RPMI7951 (cell line): ENCODE measurements around the gene AARS2. TPM values are rescaled to one million over a fixed set of nuclear protein-coding genes. Genes with fewer than 3 reads are reported as not detected.
A peak's percentile ranks its signal among the peaks of the same experiment; 100 is the strongest.
"Not testable (repeated sequence)": the region's sequence is repeated elsewhere in the genome, so short reads cannot be mapped to it uniquely, and the experiment has no call there.

Experiments used
- DNase-seq: peaks from one replicate; pipeline ENCODE4 v3.0.0-alpha.2; 2012; ENCODE audit warnings: low read depth
- total RNA-seq: library from RNA; depleted of rRNA; stranded (reverse); fragments of >200 nt; shearing (Covaris generic); gene quantifications from 2 replicates; pipeline ENCODE4 v1.2.3, GENCODE V29; 2014; rRNA removed

The AARS2 gene
- total RNA-seq: 7.1 and 11.5 TPM in 2 replicates

DNA sequence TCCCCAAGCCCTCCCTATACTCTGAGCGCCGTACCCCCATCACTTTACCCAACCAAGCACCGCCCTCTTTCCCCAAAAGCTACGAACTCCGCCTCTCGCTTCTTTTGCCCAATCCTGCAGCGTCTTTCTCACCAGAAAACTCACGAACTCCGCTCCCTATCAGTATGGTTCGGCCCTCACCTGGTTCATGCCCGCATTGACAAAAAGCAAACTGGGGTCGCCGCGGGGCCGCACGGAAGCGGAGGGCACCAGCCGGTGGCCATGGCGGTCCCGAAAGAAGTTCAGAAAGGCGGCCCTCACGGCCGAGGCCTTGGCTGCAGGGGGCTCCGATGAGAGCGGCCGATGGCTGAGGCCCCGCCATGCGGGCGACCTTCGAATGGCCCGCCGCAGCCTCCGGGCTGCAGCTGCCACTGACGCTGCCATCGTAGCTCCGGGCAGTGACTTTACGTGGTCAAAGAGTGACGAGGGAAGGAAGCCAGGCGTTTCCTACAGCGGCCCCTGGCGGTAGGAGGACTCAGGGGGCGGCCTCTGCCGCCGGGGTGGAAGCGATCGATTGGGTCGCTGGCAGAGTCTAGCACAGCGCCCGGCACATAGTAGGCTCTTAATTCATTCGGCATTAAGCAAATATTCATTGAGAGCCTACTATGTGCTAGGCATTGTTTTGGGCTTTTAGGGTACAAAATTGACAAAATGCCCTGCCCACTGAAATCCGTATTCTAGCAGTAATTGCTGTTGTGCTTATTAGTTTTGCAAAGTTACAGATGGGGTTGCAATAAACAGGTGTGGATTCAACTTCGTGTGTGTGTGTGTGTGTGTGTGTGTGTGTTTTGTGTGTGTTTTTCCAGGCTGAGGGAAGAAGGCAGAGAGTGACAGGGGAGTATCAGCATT lies at the start of gene AARS2:
AARS2 (minus strand) TSS at position 447 of the 888 bp plus-strand sequence; CDS start at position 423, 24 bp downstream.
- DNase-seq: peak; percentile 86

DNA sequence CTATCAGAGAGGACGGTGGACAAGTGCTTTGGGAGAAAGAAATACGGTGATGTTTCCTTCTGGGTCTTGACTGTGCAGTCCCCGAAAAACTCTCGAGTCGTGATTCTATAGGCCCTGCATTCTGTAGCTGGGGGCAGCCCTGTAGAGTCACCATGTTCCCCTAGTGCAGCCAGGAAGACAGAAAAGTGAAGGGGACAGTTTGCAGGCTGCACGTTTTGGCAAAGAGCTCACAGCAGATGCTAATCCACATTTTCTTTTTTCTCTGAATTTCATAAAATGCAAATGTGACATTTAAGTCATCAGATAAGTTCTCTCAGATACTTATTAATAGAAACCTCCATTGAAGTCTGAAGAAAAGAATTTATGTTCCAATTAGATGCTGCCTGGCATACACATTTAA lies 48.8 kb upstream of the AARS2 start:
- no peak for DNase-seq

DNA sequence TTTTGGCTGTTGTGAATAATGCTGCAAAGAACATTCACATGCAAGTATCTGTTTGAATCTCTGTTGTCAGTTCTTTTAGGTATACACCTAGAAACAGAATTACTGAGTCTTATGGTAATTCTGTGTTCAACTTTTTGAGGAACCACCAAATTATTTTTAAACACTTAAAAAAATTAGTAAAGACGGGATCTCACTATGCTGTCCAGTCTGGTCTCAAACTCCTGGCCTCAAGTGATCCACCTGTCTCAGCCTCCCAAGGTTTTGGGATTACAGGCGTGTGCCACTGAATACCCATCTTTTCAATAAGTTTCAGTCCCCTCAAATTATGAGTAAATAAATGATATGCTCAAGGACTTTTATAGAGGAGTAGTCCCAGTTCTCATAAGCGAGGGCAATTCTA lies 46.8 kb upstream of the AARS2 start:
- no peak for DNase-seq

DNA sequence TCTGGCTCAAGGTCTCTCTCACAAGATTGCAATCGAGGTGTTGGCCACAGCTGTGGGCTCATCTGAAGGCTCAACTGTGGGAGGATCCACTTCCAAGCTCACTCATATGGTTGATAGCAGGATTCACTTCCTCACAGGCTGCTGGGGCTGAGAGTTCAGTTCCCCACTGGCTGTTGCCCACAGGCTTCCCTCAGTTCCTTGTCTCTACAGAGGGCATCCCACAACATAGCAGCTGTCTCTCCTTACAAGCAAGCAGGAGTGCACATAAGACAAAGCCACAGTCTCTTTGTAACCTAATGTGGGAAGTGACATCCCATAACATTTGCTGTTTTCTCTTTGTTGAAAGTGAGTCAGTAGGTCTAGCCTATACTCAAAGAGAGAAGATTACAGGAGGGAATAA lies 43.3 kb upstream of the AARS2 start:
- DNase-seq: no peak

DNA sequence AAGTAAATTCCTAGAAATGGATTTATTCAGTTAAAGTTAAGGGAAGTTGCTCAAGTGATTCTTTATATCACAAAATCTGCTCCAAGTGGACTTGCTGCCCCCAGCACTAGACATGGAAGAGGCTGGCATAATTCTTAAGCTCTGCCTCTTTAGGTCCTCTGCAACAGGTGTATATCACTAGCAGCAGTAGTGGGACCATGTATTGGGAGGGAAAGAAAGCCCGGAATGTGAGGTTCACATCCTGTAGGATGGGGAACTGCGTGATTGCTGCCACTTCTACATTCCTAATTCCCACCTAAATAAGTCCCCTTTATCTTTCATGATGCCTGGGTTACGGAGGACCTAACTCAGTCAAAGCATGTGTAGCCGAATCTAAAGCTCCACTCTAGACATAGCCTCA lies 42.5 kb upstream of the AARS2 start:
- no peak for DNase-seq

DNA sequence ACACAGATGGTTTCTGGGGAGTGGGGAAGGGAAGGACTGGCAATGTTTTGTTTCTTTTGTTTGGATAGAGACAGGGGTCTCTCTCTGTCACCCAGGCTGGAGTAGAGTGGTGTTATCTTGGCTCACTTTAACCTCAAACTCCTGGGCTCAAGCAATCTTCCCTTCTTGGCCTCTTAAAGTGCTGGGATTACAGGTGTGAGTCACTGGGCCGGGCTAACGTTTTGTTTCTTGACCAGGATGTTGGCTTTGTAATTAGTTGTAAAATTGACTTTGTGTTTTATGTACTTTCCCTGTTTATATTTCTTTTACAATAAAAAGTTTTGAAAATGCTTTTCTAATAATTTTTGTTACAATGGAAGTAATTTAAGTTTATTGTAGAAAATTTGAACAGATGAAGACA lies 40.2 kb upstream of the AARS2 start:
- no peak for DNase-seq

DNA sequence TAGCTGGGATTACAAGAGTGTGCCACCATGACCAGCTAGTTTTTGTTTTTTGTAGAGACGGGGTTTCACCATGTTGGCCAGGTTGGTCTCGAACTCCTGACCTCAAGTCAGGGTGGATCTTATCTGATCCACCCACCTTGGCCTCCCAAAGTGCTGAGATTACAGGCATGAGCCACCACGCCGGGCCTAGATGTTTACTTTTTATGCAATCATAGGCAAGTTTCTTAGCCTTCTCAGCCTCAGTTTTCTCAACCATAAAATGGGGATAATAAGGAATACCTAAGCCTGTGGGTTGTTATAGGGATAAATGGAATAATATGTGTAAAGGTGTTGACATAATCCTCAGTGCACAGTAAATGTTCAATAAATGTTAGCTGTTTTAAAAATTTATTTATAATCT lies 39.1 kb upstream of the AARS2 start:
- DNase-seq: no peak

DNA sequence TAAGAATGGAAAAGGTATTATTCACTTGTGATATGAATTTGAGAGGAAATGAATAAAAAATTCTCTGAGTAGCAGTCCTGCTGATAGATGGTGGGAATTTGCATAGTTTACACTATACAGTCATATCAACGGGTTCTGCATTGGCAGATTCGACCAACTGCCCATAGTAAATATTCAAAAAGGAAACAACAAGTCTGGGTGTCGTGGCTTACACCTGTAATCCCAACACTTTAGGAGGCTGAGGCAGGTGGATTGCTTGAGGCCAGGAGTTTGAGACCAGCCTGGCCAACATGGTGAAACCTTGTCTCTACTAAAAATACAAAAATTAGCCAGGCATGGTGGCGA lies 37.5 kb upstream of the AARS2 start:
- DNase-seq: not testable (repeated sequence)

DNA sequence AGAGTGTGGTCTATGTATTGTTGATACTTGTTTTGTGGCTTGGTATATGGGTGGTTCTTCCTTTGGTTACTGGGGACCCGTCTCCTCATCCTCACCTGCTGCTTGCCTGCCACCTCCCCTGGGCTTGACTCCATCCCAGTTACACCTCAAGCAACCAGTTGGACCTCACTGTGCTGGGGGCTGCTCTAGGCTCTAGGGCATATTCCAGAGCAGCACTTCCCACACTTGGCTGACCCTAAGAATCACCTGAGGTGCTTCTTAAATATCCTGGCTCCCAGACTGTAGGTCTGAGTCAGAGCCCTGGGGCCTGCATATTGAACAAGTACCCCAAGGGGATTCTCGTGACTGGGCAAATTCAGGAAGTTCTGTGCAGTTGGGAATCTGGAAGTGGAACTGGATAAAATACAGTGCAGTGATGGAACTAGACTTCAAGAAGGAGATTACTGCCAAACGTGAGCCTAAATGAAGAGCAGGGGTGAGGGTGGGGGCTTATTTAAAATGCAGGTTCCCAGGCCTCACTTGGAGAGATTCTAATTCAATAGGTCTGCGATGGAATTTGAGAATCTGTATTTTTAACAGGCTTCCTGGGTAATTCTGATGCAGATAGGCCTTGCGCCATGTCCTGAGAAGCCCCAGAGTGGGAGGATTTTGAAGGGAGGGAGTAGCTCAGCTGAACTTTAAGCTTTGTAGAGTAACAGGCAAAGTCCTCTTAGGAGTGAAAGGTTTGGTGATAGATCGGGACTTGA lies 36.9 kb upstream of the AARS2 start:
- peak; percentile 7 for DNase-seq

DNA sequence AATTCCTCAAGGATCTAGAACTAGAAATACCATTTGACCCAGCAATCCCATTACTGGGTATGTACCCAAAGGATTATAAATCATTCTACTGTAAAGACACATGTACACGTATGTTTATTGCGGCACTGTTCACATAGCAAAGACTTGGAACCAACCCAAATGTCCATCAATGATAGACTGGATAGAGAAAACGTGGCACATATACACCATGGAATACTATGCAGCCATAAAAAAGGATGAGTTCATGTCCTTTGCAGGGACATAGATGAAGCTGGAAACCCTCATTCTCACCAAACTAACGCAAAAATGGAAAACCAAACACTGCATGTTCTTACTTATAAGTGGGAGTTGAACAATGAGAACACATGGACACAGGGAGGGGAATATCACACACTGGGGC lies 33.7 kb upstream of the AARS2 start:
- not testable (repeated sequence) for DNase-seq

DNA sequence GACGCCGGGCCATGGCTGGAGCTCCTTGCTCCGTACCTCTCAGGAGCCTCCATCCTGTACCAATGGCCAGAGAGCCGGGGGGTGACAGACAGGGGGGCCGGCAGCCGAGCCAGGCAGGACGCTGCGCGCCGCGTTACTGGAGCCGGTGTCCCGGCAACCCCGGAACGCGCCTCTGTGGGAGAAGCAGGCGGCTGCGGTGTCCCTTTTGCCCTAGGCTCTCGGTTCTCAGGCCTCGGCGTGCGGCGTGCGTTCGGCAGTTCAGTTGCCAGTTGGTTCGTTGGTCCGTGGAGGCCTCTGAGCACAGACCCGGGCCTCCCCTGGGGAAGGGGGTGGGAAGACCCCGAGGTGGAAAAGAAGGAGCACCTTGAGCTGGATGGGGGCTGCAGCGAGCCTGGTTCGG lies 29.3 kb upstream of the AARS2 start, which contains the start of gene SPATS1:
SPATS1 (plus strand) TSS at position 162 of the 400 bp plus-strand sequence. CDS start 446 bp downstream, outside the sequence.
- peak; percentile 5 for DNase-seq

DNA sequence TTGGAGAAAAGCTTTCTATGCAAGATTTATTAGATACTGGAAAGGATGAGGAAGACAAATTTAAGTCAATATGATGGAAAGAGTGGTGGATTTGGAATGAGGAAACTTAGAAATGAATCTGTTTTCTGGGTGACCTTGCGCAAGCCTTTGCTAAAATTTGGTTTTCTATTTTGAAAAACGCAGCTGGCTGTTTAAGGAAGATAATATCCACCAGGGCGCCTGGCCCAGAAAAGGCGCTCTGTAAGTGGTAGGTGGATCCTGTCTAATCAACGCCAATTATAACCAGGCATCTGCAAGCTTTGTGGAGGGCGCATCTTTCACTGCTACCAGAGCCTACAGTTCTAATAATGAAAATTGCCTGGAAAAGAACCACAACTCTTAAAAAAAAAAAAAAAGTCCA lies 28.9 kb upstream of the AARS2 start:
- DNase-seq: no peak

DNA sequence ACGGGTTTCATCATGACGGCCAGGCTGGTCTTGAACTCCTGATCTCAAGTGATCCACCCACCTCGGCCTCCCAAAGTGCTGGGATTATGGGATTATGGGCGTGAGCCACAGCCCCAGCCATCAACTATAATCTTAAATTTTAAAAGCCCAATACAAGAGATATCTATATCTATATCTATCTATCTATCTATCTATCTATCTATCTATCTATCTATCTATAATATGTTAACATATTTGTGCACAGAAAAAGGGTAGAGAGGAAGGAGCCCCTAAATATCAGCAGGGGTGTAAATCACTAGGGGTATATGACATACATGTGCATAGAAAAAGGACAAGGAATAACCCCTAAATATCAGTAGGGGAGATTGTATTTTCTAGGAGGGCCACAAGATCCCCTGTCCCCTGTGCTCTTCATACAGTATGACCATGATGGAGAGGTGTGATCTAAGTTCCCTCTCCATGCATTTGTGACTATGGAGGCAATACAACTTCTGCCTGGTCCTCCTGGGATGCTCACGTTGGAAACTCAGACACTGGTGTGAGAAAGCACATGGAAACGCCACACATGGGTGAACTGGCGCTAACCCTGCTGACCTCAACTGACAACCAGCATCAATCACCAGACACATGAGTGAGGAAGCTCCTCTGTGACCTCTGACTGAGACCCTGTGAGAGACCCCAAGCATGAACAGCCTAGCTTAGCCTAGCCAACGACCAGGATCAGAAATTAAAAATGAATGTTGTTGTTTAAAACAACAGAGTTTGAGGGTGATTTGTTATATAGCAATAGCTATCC lies 28.1 kb upstream of the AARS2 start:
- DNase-seq: no peak

DNA sequence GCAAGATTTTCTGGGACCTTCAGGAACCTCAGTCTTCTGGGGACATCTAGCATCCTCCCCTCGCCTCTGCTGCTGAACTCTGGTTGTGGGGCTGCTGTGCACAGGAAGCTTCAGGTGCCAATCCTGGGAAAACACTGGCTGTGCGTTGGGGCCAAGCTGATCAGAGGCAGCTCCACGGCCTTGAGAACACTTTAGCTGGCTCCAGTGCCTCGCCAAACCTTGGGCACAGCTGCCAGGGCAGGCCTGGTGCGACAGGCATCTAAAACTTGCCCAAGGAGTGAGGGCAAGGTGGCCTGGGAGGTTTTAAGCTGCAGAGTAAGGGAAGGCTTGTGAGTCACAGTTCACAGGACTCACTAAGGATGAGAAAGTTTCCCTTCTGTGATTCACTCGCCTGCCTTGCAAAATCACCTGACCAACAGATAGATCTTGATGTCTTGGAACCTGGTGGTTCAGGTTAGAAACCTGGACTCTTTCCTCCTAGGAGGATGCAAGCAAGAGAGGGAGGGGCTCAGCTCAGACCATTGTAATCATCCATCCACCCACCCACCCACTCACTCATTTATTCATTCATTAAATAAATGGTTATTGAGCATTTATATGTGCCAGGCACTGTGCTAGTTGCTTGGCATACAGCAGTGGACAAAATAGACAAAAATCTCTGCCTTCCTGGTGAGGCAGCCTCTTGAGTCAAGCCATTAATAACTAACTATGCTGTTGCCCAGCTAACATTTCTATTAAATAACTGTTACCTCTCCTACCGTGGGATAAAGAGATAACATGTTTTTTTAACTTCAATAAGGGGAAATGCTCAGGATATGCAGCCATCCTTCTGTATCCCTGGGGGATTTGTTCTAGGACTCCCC lies 26.8 kb upstream of the AARS2 start:
- peak; percentile 7 for DNase-seq

DNA sequence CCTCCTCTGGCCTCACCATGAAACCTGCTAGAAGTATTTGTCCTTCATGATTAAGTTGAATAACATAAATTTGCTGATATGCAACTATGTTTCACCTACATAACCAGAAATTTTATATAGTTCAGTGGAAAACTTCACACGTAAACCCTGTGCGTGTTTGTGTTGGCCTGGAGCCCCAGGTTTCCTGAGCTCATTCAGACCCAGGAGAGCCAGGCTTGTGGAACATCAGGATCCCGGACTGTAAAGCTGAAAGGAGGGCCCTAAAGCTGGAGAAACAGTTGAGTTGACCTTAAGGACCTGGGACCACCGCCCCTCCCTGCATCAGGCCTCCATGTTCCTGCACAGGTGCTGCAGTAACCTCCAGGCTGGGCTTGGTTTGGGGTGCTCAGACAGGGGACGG lies 26.2 kb upstream of the AARS2 start:
- no peak for DNase-seq

DNA sequence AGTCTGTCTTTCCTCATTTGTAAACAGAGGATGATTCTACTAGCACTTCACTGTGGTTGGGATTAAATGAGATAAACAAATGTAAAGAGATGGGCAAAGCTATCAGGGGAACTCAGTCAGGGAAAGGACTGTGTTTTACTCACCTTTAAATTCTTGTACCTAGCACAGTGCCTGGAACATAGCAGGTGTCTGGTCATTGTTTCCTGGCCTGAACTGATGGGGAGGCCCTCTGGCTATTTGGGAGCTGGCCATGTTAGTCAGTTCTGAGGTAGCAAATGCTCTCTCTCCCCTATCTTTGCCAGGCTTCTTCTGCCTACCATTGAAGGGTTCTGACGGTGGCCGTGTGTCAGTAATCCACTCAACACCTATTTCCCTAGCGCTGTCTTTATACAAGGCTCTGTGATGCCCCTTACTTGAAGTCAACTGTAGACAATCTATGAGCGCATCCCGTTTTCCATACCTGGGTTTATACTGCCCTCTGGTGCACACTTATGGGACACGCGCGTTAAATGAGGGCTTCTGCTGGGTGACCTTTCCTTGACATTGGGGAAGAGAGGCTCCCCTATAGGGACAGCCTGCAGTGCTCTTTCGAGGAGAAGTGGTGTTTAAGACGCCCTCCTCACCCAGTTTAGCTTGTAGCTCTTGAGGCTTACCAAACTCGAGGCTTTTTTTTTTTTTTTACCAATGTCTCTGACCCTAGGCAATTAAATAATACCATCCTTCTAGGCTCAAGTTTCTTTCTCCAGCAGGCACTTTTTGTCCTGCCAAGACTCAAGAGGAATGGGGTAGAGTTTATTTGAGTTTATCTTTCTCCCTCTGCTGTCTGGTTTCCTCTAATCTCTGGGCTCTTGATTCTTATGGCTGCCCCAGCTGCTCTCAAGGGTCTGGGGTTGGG lies 25.3 kb upstream of the AARS2 start:
- DNase-seq: peak; percentile 61

DNA sequence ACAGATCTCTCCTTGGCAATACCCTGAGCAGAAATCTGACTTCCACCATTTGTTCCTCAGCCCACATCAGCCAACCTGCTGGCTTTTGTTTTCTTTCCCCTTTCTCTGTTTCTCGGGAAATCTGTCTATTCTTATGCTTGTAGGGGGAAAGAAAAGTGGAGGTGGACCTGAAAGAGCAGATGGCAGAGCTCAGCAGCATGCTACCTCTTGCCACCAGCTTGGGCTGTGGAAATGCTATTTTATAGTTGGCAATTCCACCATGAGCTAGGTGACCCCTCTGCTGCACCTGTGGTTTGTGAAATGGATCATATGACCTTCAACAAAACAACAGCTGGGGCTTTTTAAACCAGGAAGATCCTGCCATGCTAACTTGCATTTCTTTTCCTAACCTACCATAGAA lies 22.5 kb upstream of the AARS2 start:
- no peak for DNase-seq

DNA sequence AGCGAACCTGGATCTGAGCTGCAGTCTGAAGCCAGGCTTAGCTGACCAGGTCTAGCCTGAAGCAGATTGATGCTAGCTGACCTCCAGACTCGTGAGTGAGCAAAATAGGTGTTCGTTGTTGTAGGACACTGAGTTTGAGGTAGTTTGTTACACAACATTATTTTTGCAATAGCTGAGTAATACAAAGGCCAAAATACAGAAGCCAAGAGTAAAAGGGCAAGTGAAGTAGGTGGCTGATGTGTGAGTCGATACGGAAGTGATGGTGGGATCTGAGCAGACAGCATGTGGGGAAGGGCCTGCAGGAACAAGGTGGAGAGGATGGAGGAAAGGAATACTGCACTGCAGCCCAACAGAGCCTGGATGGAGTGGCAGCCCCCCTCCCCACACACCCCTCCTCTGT lies 20.8 kb upstream of the AARS2 start:
- DNase-seq: no peak

DNA sequence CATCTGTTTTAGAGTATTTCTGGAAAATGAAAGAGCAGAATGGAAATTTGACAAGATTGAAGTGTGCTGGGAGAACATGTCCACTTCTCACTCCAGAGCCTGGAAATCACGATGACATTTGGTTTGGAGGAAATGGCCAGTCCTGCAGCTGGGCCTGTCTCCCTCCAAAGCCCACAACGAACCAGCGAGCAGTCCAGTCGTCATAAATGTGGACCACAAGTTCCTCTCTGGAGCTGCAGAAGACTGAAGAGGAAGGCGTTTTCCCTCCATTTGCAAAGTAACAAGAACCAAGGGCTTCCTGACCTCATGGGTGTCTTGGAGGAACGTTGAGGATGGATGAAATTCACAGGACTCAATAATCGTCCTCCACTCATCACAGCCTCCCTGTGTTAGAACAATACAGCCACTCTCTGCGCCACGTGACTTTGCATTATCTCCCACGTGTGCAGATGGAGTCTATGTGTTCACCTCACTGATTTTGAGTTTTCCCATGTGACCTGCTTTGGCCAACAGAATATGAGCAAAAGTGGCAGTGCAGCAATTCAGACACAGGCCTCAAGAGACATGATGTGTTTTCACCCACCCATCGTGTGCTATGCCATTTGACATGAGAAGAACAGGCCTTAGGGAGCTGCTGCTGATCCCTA lies 20.2 kb upstream of the AARS2 start:
- no peak for DNase-seq

DNA sequence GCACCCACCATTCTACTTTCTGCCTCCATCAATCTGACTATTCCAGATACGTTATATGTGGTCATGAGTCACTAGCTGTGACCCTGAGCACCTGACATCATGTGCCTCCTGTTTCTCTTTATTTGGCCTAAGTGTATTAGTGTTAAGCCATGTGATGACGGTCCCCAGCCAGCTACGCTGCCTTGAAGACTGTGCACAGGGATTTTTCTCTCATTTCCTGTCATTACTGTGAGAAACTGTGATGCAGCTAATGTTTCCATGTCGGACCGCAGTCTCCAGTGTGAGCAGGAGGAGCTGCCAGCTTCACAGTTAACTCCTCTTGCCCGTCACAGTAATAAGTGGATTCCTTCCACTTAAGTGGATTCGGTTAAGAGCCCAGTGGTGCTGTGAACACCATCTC lies 19.4 kb upstream of the AARS2 start:
- DNase-seq: peak; percentile 28
